ENCODE data around the gene ANKRD65. TPM values are rescaled to one million over a fixed set of nuclear protein-coding genes. Genes with fewer than 3 reads are reported as not detected.
"Not testable (repeated sequence)": the region's sequence is repeated elsewhere in the genome, so short reads cannot be mapped to it uniquely, and the experiment has no call there.

ANKRD65 gene
- total RNA-seq, 1 donor from 2014 or later = 1.2 TPM

DNA sequence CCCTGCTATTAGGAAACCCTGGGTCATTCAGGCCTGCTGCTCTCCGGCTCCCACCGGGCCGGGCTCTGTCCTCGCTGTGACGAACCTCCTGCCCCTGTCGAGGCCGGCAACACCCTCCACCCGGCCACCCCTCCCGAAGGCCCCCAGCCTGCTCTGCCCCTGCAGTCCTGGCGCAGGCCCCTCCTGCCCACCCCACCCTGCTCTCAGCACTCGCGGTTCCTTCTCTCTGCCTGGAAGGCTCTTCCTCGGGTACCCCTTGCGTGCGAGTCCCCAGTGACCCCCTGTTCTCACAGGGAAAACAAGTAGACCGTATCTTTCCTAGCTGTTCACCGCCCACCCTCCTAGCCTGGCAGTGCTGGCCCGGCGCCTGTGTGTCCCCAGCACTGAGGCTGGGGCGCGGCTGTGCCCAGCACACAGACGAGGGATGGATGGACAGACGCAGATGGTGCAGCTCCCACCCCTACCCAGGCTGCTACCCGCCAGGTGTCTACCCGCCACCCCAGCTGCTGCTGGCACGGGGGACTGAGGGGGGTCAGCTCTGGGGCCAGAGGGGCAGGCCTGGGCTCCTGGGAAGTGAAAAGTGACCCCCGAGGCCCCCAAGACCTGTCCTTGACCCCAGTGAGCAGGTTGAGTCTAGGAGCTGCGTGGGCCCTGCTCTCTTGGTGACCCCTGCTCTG, 11.3 kb upstream of the ANKRD65 start:
- no peak for FAIRE-seq

DNA sequence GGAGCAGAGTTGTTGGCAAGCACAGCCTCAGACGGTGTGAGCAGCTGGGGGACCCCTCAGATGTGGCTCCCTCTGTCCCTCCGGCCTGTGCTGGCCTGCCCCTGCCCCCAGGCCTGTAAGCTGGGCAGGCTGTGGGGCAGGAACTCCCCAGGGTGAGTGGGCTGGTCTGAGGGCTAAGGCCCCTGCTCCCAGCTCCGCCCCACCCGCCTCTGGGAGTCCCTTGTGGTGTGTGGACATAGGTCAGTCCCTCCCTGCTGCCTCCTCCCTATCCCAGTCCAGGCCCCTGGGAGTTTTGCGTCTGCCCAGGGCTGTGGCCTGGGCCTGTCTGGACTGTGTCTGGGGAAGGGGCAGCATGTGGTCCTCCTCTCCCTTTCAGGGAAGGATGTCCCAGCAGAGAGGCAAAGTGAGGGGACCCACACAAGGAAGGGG, 10.8 kb upstream of the ANKRD65 start:
- peak; percentile 53 to 54 for DNase-seq (ENCODE audit: low spot score in 2 of 2)
- no peak for FAIRE-seq

More for the DNA sequence above, 11.3 kb upstream of the ANKRD65 start:
- peak; percentile 22 to 57 for DNase-seq (ENCODE audit: low spot score in 2 of 2)

DNA sequence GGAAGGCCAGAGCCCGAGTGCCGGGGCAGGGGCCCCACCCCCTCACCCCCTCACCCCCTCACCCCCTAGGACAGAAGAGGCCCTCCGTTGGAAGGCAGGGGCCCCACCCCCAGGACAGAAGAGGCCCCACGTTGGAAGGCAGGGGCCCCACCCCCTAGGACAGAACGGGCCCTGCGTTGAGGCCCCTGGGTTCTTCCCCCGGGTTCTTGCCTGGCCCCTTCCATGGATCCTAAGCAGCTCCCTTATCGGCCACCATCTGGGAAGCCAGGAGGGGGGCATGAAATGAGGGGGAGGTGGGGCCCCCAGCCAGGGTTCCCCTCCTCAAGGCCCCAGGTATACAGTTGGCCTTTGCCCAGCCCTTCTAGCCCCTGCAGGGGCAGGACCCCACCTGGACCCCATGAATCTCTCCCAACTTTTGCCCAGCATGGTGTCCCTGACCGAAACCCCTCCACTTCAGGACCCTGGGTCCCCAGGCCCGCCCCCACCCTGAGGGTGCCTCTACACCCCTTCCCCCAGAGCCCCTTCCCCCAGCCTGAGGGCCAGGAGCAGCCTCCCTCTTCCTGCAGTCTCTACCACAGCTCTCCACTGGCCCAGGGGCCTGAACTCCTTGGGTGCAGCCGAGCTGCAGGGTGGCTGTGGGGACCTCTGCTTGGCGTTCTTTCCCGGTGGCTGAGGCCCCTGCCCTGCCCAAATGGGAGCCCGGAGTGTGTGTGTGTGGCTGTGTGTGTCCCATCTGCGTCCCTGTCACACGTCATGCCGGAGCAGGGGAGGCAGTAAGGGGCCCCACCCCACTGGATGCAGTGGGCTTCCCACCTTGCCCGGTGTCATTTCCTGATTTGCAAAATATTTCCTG, 10.1 kb upstream of the ANKRD65 start:
- DNase-seq (ENCODE audit: low spot score in 2 of 2) (peak; percentile 25 to 54), FAIRE-seq (no peak)

DNA sequence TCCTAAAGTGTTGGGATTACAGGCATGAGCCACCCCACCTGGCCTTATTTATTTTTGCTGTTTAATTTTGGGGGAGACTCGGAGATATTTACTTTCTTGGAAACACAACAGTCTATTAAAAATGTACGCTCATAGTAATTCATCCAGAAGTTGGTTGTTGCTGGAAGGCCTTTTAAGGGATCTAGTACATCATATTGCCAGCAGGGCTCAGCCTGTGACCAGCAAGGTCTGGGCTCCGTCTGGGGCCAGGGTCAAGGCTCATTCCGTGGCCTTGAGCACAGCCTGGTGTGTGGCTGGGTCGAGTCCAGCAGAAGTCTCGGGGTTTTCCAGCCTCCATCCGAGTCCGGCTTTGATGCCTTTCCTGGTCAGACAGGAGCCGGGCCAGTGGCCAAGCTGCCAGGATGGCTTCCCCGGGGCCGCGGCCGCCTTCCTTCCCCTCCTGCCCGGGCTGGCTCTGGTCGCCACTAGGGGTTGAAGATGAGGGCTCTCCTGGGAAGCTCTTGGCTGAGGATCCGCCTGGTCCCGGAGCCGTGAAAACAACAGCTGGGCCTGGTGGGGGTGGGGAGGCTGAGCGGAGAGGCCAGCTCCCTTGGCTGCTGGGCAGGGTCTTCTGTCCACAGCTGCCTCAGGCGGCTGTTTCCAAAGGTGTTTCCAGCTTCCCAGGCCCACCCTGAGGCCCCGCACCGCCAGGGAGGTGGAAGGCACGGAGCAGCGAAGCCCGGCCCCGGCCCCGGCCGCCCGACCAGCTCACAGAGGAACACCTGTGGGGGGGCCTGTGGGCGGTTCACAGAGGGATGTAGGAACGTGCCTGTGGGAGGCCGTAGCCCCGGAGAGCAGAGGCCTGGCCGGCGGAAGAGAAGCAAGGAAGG, 9.3 kb upstream of the ANKRD65 start:
- DNase-seq (ENCODE audit: low spot score in 2 of 2) (peak; percentile 66 to 80), FAIRE-seq (no peak)

DNA sequence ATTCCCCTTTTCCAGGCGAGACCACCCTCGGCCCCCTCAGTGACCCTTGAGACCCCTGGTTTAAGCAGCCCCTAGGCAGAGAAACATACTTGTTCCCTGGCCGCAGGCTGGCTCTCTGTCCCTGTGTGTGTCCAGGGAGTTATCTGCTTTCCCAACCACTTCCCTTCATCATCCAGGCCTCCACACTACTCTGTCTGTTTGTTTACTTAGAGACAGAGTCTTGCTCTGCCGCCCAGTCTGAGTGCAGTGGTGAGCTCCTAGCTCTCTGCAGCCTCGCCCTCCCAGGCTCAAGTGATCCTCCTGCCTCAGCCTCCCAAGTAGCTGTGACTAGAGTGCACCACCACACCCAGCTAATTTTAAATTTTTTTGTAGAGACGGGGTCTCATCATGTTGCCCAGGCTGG, 8.6 kb upstream of the ANKRD65 start:
- DNase-seq (ENCODE audit: low spot score in 2 of 2) (peak in 1 of 2 donors; percentile 39), FAIRE-seq (no peak)

DNA sequence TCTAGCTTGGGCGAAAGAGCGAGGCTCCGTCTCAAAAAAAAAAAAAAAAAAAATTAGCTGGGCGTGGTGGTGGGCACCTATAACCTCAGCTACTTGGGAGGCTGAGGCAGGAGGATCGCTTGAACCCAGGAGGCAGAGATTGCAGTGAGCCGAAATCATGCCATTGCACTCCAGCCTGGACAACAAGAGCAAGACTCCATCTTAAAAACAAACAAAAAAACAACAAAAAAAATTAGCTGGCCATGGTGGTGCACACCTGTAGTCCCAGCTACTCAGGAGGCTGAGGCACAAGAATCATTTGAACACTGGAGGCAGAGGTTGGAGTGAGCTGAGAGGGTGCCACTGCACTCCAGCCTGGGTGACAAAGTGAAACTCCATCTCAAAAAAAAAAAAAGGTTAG, 7.9 kb upstream of the ANKRD65 start:
- DNase-seq (ENCODE audit: low spot score in 2 of 2); FAIRE-seq: not testable (repeated sequence)

DNA sequence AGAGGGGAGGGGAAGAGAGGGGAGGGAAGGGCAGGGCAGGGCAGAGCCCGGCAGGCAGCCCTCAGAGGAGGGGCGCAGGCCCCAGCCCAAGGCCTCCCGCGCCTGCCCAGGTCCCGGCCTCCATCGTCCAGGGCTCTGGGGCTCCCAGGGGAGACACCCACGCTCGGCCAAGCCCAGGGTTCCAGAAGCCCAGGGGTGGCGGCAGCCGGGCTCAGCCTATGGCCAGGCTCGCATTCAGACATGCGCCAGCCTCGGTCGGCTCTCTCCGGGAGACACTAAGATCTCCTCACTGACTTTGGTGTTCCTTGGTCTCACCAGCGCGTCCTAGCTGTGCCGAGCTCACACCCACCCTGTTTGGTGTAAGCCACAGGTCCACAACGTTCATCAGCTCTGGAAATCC, 7.1 kb upstream of the ANKRD65 start:
- DNase-seq (ENCODE audit: low spot score in 2 of 2) (no peak), FAIRE-seq (no peak)

DNA sequence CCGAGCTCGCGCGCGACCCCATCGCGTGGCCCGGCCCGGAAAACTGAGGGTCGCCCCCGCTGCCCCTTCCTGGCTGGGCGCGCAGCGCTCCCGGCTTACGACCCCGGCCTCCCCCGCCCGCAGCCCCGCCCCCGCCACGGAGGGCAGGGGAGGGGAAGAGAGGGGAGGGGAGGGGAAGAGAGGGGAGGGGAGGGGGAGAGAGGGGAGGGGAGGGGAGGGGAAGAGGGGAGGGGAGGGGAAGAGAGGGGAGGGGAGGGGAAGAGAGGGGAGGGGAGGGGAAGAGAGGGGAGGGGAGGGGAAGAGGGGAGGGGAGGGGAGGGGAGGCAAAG, 6.7 kb upstream of the ANKRD65 start:
- DNase-seq (ENCODE audit: low spot score in 2 of 2) (peak in 1 of 2 donors; percentile 28), FAIRE-seq (no peak)

DNA sequence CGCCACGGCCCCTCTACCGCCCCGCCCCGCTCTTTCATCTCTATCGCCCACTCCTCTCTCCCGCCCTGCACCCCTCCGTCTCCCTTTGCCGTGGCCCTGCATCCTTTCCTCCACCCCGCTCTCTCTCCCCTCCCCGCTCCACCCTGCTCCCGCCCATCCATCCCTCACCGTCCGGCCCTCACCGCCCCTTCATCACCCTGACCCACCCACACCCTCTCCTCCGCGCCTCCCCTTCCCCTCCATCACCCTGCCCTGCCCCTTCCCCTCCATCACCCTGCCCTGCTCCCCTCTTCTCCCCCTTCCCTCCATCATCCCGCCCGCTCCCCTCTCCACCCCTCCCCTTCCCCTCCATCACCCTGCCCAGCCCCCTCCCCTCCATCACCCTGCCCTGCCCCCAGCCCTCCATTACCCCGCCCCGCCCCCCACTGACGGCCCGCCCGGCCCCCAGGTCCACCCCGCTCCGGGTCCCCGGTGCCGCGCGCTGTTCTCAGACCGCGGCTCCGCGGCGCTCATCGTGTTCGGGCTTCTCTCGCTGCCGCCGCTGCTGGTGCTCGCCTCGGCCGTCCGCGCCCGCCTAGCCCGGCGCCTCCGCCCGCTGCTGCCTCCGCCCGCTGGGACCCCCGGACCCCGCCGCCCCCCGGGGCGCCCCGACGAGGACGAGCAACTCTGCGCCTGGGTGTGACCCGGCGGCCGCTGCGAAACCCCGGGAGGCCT, 6.2 kb upstream of the ANKRD65 start:
- no peak for FAIRE-seq
- peak; percentile 52 to 68 for DNase-seq (ENCODE audit: low spot score in 2 of 2)

DNA sequence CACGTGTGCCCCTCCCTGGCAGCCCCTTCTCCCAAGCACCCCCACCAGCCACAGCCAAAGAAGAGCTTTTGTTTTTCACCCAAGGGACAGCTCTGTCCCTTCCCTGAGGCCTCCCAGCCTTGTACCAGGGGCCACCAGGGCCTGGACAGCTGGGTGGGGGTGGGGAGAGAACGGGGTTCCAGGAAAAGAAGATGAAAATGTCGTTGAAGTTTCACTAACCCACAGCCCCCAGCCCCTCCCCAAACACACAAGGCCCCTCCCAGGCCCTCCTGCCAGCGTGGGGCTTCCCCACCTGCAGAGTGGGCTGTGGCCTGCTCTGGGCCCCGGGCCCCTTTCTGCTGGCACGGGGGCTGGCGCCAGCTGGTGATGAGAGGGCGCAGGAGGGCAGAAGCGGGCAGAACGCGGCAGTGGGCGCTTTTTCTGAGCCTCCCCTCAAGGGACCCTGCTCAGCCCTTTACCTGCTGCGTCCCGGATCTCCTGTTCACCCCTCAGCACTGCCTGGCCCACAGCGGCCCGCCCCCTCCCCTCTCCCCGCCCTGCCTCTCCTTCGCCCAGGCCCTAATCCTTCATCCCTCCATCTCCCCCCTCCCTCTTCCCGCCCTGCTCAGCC, 5.5 kb upstream of the ANKRD65 start:
- FAIRE-seq = no peak
- peak; percentile 27 to 80 for DNase-seq (ENCODE audit: low spot score in 2 of 2)

DNA sequence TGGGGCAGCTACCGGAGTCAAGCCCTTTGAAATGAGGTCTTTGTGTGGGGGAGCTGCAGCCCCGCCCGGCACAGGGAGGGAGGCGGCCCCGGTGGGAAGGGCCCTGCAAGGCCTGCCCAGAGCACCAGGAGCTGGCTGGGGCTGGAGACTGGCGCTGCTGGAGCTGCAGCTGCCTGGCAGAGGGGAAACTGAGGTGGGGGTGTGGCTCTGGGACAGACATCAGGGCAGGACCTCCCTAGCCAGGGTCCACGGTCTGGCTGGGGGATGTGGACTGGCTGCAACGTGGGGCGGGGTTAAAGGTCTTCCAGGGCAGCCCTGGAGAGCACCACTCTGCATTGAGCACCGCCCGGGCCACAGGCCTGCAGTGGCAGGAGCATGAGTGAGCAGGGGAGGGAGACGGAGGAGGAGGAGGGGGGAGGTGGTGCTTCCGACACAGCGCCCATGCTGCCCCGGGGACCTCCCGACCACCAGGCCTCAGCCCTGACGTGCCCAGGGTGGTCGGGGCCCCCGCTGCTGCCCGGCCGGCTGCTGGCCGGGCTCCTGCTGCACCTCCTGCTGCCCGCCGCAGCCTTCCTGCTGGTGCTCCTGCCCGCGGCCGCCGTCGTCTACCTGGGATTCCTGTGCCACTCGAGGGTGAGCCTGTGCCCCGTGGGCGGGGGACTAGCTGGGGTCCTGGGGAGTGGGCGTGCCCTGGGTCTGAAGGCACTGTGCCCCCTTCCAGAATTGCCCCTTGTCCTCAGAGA, 4.8 kb upstream of the ANKRD65 start:
- FAIRE-seq (no peak), DNase-seq (ENCODE audit: low spot score in 2 of 2) (peak; percentile 57 to 81)

DNA sequence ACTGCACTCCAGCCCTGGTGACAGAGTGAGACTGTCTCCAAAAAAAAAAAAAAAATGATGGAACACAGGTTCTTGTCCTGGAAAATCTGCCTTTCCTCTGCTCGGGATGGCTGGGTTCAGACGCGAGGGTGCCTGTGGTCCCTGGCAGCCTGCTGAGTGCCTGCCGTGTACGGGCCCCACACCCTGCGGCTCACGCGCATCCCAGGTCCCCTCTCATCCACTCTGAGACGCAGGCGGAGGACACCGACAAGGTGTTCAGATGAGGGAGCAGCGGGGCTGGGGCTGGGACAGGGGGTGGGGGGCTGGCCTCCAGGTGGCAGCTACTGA, 4.3 kb upstream of the ANKRD65 start:
- DNase-seq (ENCODE audit: low spot score in 2 of 2) (no peak), FAIRE-seq (no peak)

DNA sequence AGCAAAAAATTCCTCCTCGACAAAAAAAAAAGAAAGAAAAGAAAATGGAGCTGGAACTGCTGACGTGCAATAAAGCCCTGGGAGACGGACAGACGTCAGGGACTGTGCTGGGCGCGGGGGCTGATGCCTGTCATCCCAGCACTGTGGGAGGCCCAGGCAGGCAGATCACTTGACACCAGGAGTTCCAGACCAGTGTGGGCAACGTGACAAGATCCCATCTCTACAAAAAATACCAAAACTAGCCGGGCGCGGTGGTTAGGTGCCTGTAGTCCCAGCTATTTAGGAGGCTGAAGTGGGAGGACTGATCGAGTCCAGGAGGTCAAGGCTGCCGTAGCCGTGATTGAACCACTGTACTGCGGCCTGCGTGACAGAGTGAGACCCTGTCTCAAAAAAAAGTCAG, 3.6 kb upstream of the ANKRD65 start:
- no peak for DNase-seq (ENCODE audit: low spot score in 2 of 2)
- no peak for FAIRE-seq

DNA sequence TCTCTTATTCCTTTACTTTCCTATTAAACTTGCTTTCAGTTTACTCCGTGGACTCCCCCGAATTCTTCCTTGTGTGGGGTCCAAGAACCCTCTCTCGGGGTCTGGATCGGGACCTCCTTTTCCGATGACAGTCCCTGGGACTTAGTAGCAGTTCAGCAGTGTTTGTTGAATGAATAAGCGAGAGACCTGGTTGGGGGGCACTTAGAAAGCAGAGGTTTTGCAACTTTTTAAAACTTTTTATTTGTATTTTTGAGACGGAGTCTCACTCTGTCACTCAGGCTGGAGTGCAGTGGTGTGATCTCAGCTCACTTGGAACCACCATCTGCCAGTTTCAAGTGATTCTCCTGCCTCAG, 2.1 kb upstream of the ANKRD65 start:
- DNase-seq (ENCODE audit: low spot score in 2 of 2) (no peak), FAIRE-seq (no peak)

DNA sequence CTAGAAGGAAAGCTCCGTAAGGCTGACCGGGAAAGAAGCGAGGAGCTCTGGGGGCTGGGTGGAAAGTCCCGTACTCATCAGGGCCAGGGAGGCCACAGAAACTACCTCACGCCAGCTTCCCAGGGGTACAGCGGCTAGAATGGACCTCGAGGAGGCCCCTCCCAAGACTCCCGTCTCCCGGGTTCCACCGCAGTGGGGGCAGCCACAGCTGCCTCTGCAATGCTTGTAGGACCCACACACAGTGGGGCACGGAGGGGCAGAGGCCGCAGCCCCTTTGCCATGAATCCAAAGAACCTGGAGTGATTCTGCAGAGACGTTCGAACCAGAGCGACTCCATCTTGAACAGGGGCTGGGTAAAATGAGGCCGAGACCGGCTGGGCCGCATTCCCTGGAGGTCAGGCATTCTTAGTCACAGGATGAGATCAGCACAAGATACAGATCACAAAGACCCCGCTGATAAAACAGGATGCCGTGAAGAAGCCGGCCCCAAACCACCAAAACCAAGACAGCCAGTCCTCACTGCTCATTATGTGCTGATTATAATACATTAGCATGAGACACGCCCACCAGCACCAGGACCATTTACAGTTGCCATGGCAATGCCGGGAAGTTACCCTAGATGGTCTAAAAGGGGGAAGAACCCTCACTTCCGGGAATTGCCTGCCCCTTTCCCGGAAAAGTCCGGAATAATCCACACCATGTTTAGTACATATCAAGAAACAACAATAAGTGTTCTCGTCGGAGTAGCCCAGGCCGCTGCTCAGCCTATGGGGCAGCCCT, 1.6 kb upstream of the ANKRD65 start:
- no peak for FAIRE-seq
- DNase-seq (ENCODE audit: low spot score in 2 of 2) = no peak

DNA sequence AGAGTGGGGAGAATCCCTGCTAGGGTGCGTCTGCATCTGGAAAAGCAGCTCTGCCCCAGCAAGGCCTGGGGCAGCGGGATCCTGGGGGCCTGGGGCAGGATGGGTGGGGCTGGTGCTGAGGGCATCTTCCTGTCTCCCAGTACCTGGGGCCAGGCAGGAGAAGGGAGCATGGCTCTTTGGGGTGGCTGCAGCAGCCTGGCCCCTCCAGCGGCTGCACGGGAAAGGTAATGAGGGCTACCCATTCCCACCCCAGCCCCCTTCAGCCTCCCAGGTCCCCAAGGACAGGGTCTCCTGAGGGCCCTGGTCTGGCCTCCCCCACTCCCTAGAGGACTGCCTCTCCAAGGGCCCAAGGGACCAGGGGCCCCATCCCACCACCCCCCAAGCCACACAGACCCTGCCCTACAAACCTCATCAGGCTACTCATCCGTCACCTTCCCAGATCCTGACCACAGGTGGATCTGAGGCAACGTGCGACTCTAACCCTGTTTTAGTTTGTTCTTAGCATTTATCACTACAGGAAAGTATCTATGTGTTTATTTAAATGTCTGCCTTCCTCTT, 910 bp upstream of the ANKRD65 start:
- FAIRE-seq (no peak), DNase-seq (ENCODE audit: low spot score in 2 of 2) (no peak)

DNA sequence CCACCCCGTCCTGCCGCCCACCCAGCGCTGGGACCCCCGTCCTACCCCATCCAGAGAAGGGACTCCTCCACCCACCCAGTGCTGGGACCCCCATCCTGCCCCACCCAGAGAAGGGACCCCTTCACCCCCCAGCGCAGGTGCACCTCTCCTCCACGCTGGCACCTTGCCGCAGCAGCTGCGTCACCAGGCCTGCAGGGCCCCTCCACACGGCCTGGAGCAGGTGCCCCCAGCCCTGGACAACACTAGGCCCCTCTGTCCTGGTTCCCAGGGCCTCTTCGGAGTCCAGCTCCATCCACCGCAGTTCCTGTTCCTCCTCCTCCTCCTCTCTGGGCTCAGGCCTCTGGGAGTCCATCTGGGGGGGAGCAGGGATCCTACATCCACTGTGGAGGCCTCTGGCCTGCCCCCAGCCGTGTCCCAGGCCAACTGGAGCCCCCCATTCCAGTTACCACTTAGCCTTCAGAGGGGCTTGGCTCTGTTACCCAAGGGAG, 378 bp downstream of the ANKRD65 start:
- peak in 1 of 2 donors; percentile 35 for DNase-seq (ENCODE audit: low spot score in 2 of 2)
- FAIRE-seq = no peak

All from frontal cortex (tissue), 4 donors.